ENCODE data around the gene SLU7. TPM values are rescaled to one million over a fixed set of nuclear protein-coding genes. Genes with fewer than 3 reads are reported as not detected.

The SLU7 gene
- total RNA-seq, 1 donor from 2014 or later = 44.7 TPM

DNA sequence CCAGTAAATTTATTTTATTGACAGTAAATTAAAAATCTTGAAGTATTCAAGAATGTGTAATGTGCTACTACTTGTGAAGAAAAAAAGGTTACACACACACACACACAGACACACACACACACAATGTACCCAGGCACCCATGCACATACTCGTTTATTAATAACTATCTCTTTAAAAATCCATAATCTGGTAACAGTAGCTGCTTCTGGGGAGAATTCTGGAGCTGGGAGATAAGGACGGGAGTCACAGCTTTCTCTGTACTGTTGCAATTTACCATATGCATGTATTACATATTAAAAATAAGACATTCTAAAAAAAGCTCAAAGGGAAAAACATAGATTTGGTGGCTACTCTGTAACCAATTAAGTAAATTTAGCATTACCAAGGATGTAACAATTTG, 40.6 kb downstream of the SLU7 start:
- Mint-ChIP-seq H3K36me3 (ENCODE audit: unreplicated experiment) (no peaks in the 10 kb centered on the region), H3K27me3 (ENCODE audit: unreplicated experiment) (no peaks in the 10 kb centered on the region), H3K27ac (ENCODE audit: unreplicated experiment) (no peak overlapping the region), H3K4me3 (ENCODE audit: unreplicated experiment) (no peak overlapping the region), H3K4me1 (ENCODE audit: low read depth, unreplicated experiment) (peaks cover 12% of the 10 kb centered on the region), H3K9me3 (ENCODE audit: unreplicated experiment) (no peaks in the 10 kb centered on the region)
- TF ChIP-seq CTCF (IDR thresholded peaks at IDR 0.05; ENCODE audit: partially characterized antibody, unreplicated experiment) = no peak
- no peak for DNase-seq

DNA sequence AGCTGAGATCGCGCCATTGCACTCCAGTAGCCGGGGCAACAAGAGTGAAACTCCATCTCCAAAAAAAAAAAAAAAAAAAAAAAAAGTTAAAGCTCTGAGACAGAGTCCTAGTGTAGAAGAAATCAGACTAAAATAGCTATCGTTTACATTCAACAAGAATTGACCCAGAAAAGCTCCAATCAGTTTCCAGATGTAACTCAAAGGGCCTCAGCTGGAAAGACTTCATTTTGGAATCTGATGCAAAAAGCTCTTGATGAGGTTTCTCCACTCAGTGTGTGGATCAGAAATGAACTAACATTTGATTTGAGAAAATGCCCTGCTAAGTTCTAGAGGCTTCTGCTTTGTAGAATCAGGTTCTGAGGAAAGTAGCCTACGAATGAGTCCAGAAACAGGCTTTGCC, 41.2 kb downstream of the SLU7 start:
- Mint-ChIP-seq H3K27me3 (ENCODE audit: unreplicated experiment) (no peaks in the 10 kb centered on the region), H3K9me3 (ENCODE audit: unreplicated experiment) (no peaks in the 10 kb centered on the region), H3K4me3 (ENCODE audit: unreplicated experiment) (no peak overlapping the region), H3K36me3 (ENCODE audit: unreplicated experiment) (no peaks in the 10 kb centered on the region), H3K4me1 (ENCODE audit: low read depth, unreplicated experiment) (peaks cover 9% of the 10 kb centered on the region), H3K27ac (ENCODE audit: unreplicated experiment) (no peak overlapping the region)
- no peak for TF ChIP-seq CTCF (IDR thresholded peaks at IDR 0.05; ENCODE audit: partially characterized antibody, unreplicated experiment)
- no peak for DNase-seq

DNA sequence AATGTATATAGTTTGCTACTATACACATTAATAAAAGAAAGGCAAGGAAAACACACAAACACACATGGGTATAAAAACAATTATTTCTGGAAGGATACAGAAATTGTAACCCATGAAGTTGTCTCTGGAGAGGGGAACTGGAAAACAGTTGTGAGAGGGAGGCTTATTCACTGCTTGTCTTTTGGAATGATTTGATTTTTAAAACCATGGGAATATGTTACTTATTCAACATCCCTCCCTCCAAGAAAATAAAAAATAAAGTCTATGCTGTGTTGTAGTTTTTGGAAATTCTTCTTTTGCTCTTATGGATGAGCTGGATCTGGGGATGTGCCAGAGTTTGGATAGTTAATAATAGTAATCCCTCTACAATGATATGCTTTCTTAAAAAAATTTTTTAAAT, 42.5 kb downstream of the SLU7 start:
- no peak for TF ChIP-seq CTCF (IDR thresholded peaks at IDR 0.05; ENCODE audit: partially characterized antibody, unreplicated experiment)
- H3K27me3 Mint-ChIP-seq (ENCODE audit: unreplicated experiment) = peaks cover 2% of the 10 kb centered on the region
- peaks cover 2% of the 10 kb centered on the region for H3K9me3 Mint-ChIP-seq (ENCODE audit: unreplicated experiment)
- no peaks in the 10 kb centered on the region for H3K4me1 Mint-ChIP-seq (ENCODE audit: low read depth, unreplicated experiment)
- H3K36me3 Mint-ChIP-seq (ENCODE audit: unreplicated experiment) = no peaks in the 10 kb centered on the region
- no peak overlapping the region for H3K27ac Mint-ChIP-seq (ENCODE audit: unreplicated experiment)
- no peak overlapping the region for H3K4me3 Mint-ChIP-seq (ENCODE audit: unreplicated experiment)
- DNase-seq = no peak

GRCh38 chr5:160375701-160376100, 43.2 kb downstream of the SLU7 start:
- no peak overlapping the region for H3K4me3 Mint-ChIP-seq (ENCODE audit: unreplicated experiment)
- no peak overlapping the region for H3K27ac Mint-ChIP-seq (ENCODE audit: unreplicated experiment)
- H3K27me3 Mint-ChIP-seq (ENCODE audit: unreplicated experiment) = peaks cover 2% of the 10 kb centered on the region
- no peak for TF ChIP-seq CTCF (IDR thresholded peaks at IDR 0.05; ENCODE audit: partially characterized antibody, unreplicated experiment)
- peaks cover 4% of the 10 kb centered on the region for H3K9me3 Mint-ChIP-seq (ENCODE audit: unreplicated experiment)
- no peak for DNase-seq
- no peaks in the 10 kb centered on the region for H3K4me1 Mint-ChIP-seq (ENCODE audit: low read depth, unreplicated experiment)
- H3K36me3 Mint-ChIP-seq (ENCODE audit: unreplicated experiment) = no peaks in the 10 kb centered on the region

GRCh38 chr5:160375166-160375565, 43.7 kb downstream of the SLU7 start:
- Mint-ChIP-seq H3K9me3 (ENCODE audit: unreplicated experiment) (peaks cover 4% of the 10 kb centered on the region), H3K36me3 (ENCODE audit: unreplicated experiment) (no peaks in the 10 kb centered on the region), H3K27ac (ENCODE audit: unreplicated experiment) (no peak overlapping the region), H3K4me3 (ENCODE audit: unreplicated experiment) (no peak overlapping the region), H3K27me3 (ENCODE audit: unreplicated experiment) (peaks cover 2% of the 10 kb centered on the region), H3K4me1 (ENCODE audit: low read depth, unreplicated experiment) (no peaks in the 10 kb centered on the region)
- DNase-seq = no peak
- no peak for TF ChIP-seq CTCF (IDR thresholded peaks at IDR 0.05; ENCODE audit: partially characterized antibody, unreplicated experiment)

Data from glutamatergic neuron (in vitro differentiated cells).